Breast epithelium (tissue), 3 donors: Measurements from ENCODE around the gene TIMD4.

Source experiments
- CTCF ChIP-seq, 3 donors: fragments of 450-650 bp; IDR thresholded peaks; one replicate each; pipeline ENCODE4 v1.5.1; 2016 to 2017; ENCODE audit warnings: antibody characterized with exemption in 3 of 3, mild to moderate bottlenecking in 3 of 3, moderate library complexity in 3 of 3
- POLR2A ChIP-seq: fragments of 450-650 bp; IDR thresholded peaks from one replicate; pipeline ENCODE4 v1.6.1; 2016; ENCODE audit warnings: antibody characterized with exemption, mild to moderate bottlenecking, moderate library complexity
- POLR2AphosphoS5 ChIP-seq, 3 donors: sonication (generic); formaldehyde crosslinking; IDR thresholded peaks; one replicate each; pipeline ENCODE4 v1.6.1; 2017; ENCODE audit warnings: antibody characterized with exemption in 3 of 3

GRCh38 chr5:156892864-156893263, 70.2 kb downstream of the TIMD4 start:
- TF ChIP-seq CTCF (IDR thresholded peaks at IDR 0.05) (no peak), POLR2AphosphoS5 (IDR thresholded peaks at IDR 0.05) (no peak), POLR2A (no peak)
